MCF 10A (cell line): Measurements from ENCODE around the gene TMEM131L. TPM values are rescaled to one million over a fixed set of nuclear protein-coding genes. Genes with fewer than 3 reads are reported as not detected.

Experiments used
- BruUV-seq: library from RNA; stranded (reverse); fragments of 400-500 nt; replicated peaks from 2 replicates; lab custom pipeline; 2021; lab: Mats Ljungman, UMichigan
- CTCF ChIA-PET: fragments of 300-600 bp; sonication (Branson Sonifier 250); formaldehyde crosslinking; extraction: SDS; loops from one replicate; lab custom pipeline; 2021; ENCODE audit warnings: antibody characterized with exemption, inconsistent platforms; lab: Yijun Ruan, JAX
- POLR2A ChIA-PET: fragments of 300-600, 350-650 bp; sonication (Branson Sonifier 250); formaldehyde crosslinking; extraction: SDS; loops from one replicate; lab custom pipeline; 2020; ENCODE audit warnings: antibody characterized with exemption, inconsistent platforms; lab: Yijun Ruan, JAX
- DNase-seq: peaks from one replicate; pipeline ENCODE4 v3.0.0-alpha.2; 2018; ENCODE audit not compliant: unreplicated experiment
- H3K27ac Mint-ChIP-seq: one replicate; pipeline ENCODE4 v1.8.0; 2022; ENCODE audit warnings: mild to moderate bottlenecking, low read depth, mixed read lengths; ENCODE audit not compliant: unreplicated experiment
- H3K27me3 Mint-ChIP-seq: one replicate; pipeline ENCODE4 v1.8.0; 2022; ENCODE audit warnings: mixed read lengths; ENCODE audit not compliant: insufficient read depth, unreplicated experiment
- H3K36me3 Mint-ChIP-seq: one replicate; pipeline ENCODE4 v1.8.0; 2022; ENCODE audit warnings: mild to moderate bottlenecking, moderate library complexity, mixed read lengths; ENCODE audit not compliant: insufficient read depth, unreplicated experiment
- H3K4me1 Mint-ChIP-seq: one replicate; pipeline ENCODE4 v1.8.0; 2022; ENCODE audit warnings: mixed read lengths; ENCODE audit not compliant: insufficient read depth, unreplicated experiment
- H3K4me3 Mint-ChIP-seq: one replicate; pipeline ENCODE4 v1.8.0; 2022; ENCODE audit warnings: mild to moderate bottlenecking, moderate library complexity, mixed read lengths; ENCODE audit not compliant: unreplicated experiment
- H3K9me3 Mint-ChIP-seq: one replicate; pipeline ENCODE4 v1.8.0; 2022; ENCODE audit warnings: mixed read lengths; ENCODE audit not compliant: unreplicated experiment
- CTCF ChIP-seq: fragments of 200-600 bp; IDR thresholded peaks from one replicate; pipeline ENCODE4 v1.8.0; 2022; ENCODE audit warnings: antibody characterized with exemption, mild to moderate bottlenecking; ENCODE audit not compliant: unreplicated experiment
- intact Hi-C: fragments of 100-400 bp; cut with micrococcal nuclease; formaldehyde crosslinking; loops from 2 replicates; pipeline ENCODE4 v1.14.1; 2022
- total RNA-seq: library from RNA; stranded (reverse); gene quantifications from 2 replicates; pipeline ENCODE4 v1.2.3, GENCODE V29; 2022

Gene TMEM131L
- total RNA-seq, 1 experiment from 2014 or later: 10.1 TPM

GRCh38 chr4:153573221-153573620 lies 107.1 kb downstream of the TMEM131L start:
- H3K4me3 Mint-ChIP-seq: no peak overlapping the region
- TF ChIP-seq CTCF: no peak
- no peaks in the 10 kb centered on the region for H3K27me3 Mint-ChIP-seq
- ChIA-PET POLR2A (interaction anchor here (2.3 kb wide), 1 partner anchor 107 kb away, joined by 34 read pairs; the partner anchor contains the start of gene TMEM131L), CTCF (interaction anchor here (0.9 to 4.2 kb wide), 18 partner anchors 9 to 430 kb away, joined by 3 to 55 read pairs (median 4); partner anchors contain the start of genes MND1 and TMEM131L)
- no peaks in the 10 kb centered on the region for H3K9me3 Mint-ChIP-seq
- peaks cover 4% of the 10 kb centered on the region for H3K36me3 Mint-ChIP-seq
- H3K4me1 Mint-ChIP-seq: no peaks in the 10 kb centered on the region
- no peak for DNase-seq
- no TSS peak for BruUV-seq
- intact Hi-C loops: loop anchor here (5.0 to 10.0 kb wide), 3 partner anchors 86 to 488 kb away; no protein-coding TSS in a partner anchor
- no peak overlapping the region for H3K27ac Mint-ChIP-seq

GRCh38 chr4:153573881-153574802 lies 108.0 kb downstream of the TMEM131L start:
- DNase-seq: peak; percentile 70
- no peaks in the 10 kb centered on the region for H3K4me1 Mint-ChIP-seq
- H3K27me3 Mint-ChIP-seq: no peaks in the 10 kb centered on the region

GRCh38 chr4:153576443-153576774 lies 110.2 kb downstream of the TMEM131L start:
- CTCF ChIA-PET: interaction anchor here (0.6 to 1.8 kb wide), 15 partner anchors 74 to 431 kb away, joined by 3 to 9 read pairs (median 4); partner anchors contain the start of gene MND1
- POLR2A ChIA-PET: interaction anchor here (0.7 to 1.7 kb wide), 2 partner anchors 110 to 230 kb away, joined by 3 to 4 read pairs; partner anchors contain the start of gene TMEM131L
- no peaks in the 10 kb centered on the region for H3K9me3 Mint-ChIP-seq
- H3K27ac Mint-ChIP-seq: peak overlapping the region; percentile 51
- no peak for DNase-seq
- BruUV-seq: no TSS peak
- no peak overlapping the region for H3K4me3 Mint-ChIP-seq
- no peaks in the 10 kb centered on the region for H3K4me1 Mint-ChIP-seq
- H3K36me3 Mint-ChIP-seq: peaks cover 4% of the 10 kb centered on the region
- intact Hi-C loops: loop anchor here (1.0 to 10.0 kb wide), 5 partner anchors 174 to 730 kb away; no protein-coding TSS in a partner anchor
- TF ChIP-seq CTCF: no peak
- no peaks in the 10 kb centered on the region for H3K27me3 Mint-ChIP-seq

More at GRCh38 chr4:153573881-153574802, 108.0 kb downstream of the TMEM131L start:
- no TSS peak for BruUV-seq
- Mint-ChIP-seq H3K36me3 (peaks cover 4% of the 10 kb centered on the region), H3K9me3 (no peaks in the 10 kb centered on the region), H3K4me3 (no peak overlapping the region), H3K27ac (no peak overlapping the region)
- ChIA-PET CTCF (interaction anchor here (0.6 to 4.2 kb wide), 32 partner anchors 10 to 756 kb away, joined by 3 to 55 read pairs (median 4); partner anchors contain the start of genes MND1 and TMEM131L), POLR2A (interaction anchor here (1.1 to 2.3 kb wide), 4 partner anchors 39 to 228 kb away, joined by 3 to 34 read pairs (median 8); partner anchors contain the start of gene TMEM131L)
- peak; percentile 73 for TF ChIP-seq CTCF
- intact Hi-C loops: loop anchor here (1.0 to 10.0 kb wide), 6 partner anchors 87 to 489 kb away; partner anchors contain the start of gene TMEM131L
